Measurements from ENCODE around the gene CSAD.
"Not testable (repeated sequence)": the region's sequence is repeated elsewhere in the genome, so short reads cannot be mapped to it uniquely, and the experiment has no call there.

The CSAD gene

GRCh38 chr12:53197011-53197640, 16.4 kb upstream of the CSAD start:
- no peak for DNase-seq

- no peak for DNase-seq
Observed at GRCh38 chr12:53196486-53196885, 15.8 kb upstream of the CSAD start.

- no peak for DNase-seq
Observed at GRCh38 chr12:53195516-53196420, 15.0 kb upstream of the CSAD start.

- DNase-seq, result no peak
Observed at GRCh38 chr12:53194973-53195372, 14.2 kb upstream of the CSAD start.

GRCh38 chr12:53193985-53194716, 13.4 kb upstream of the CSAD start:
- no peak for DNase-seq

GRCh38 chr12:53193040-53193439, 12.3 kb upstream of the CSAD start:
- DNase-seq, result no peak

- no peak for DNase-seq
Observed at GRCh38 chr12:53192531-53193021, 11.9 kb upstream of the CSAD start.

GRCh38 chr12:53191885-53192530, 11.3 kb upstream of the CSAD start:
- no peak for DNase-seq

- DNase-seq, result no peak
Observed at GRCh38 chr12:53191096-53191884, 10.6 kb upstream of the CSAD start.

GRCh38 chr12:53190108-53190729, 9.5 kb upstream of the CSAD start:
- peak; percentile 54 for DNase-seq

- no peak for DNase-seq
Observed at GRCh38 chr12:53187145-53187899, 6.6 kb upstream of the CSAD start.

GRCh38 chr12:53186745-53187144, 6.0 kb upstream of the CSAD start:
- no peak for DNase-seq

GRCh38 chr12:53185582-53186153, 4.9 kb upstream of the CSAD start:
- DNase-seq, result no peak

- DNase-seq, result no peak
Observed at GRCh38 chr12:53184828-53185227, 4.1 kb upstream of the CSAD start.

- DNase-seq, result no peak
Observed at GRCh38 chr12:53182903-53183302, 2.2 kb upstream of the CSAD start.

GRCh38 chr12:53181935-53182334, 1.2 kb upstream of the CSAD start:
- no peak for DNase-seq

GRCh38 chr12:53180931-53181645, 363 bp upstream of the CSAD start:
- DNase-seq, result peak; percentile 88

GRCh38 chr12:53179687-53180219, 972 bp downstream of the CSAD start:
- DNase-seq, result no peak

- not testable (repeated sequence) for DNase-seq
Observed at GRCh38 chr12:53178803-53179202, 1.9 kb downstream of the CSAD start.

Data from activated CD4-positive, alpha-beta T cell treated with anti-CD3 and anti-CD28 coated beads, Interleukin-2, Interleukin-6, amounts not matched to agents 100 ng/mL and 50 ng/mL, durations not matched to agents 16 hours and 8 hours (primary cell).